Common myeloid progenitor, CD34-positive (primary cell): ENCODE results near the gene IKZF4.
A peak's percentile ranks its signal among the peaks of the same experiment; 100 is the strongest.

Experiments used
- CTCF ChIA-PET: fragments of 350-600 bp; sonication (Branson Sonifier 250); formaldehyde crosslinking; loops from one replicate; lab custom pipeline; 2021; ENCODE audit warnings: antibody characterized with exemption; lab: Charles Lee
- POLR2A ChIA-PET: fragments of 350-600 bp; sonication (Branson Sonifier 250); formaldehyde crosslinking; loops from one replicate; lab custom pipeline; 2021; ENCODE audit warnings: antibody characterized with exemption; lab: Charles Lee
- DNase-seq, 3 donors: peaks; one replicate each; pipeline versions ENCODE4 v3.0.0 to v3.0.0-alpha.2; 2013
- H3K27ac ChIP-seq, 2 experiments: 1 replicate in 1 of 2; 2 replicates in 1 of 2; pipeline ENCODE4 v1.7.0; 2013; ENCODE audit warnings: inconsistent platforms in 2 of 2, low read length in 2 of 2, mild to moderate bottlenecking in 2 of 2, low read depth in 1 of 2, moderate library complexity in 1 of 2; ENCODE audit not compliant: severe bottlenecking in 2 of 2, insufficient read depth in 1 of 2, poor library complexity in 1 of 2
- H3K27me3 ChIP-seq, 5 experiments: replicated peaks in 2 of 5; 1 replicate in 3 of 5; 2 replicates in 2 of 5; pipeline versions ENCODE4 v1.6.1 to v1.7.0; 2013; ENCODE audit warnings: low read length in 4 of 5, mild to moderate bottlenecking in 2 of 5, moderate library complexity in 2 of 5, inconsistent platforms in 1 of 5; ENCODE audit not compliant: insufficient read depth in 5 of 5, control insufficient read depth in 4 of 5
- H3K36me3 ChIP-seq, 4 experiments: 1 replicate in 2 of 4; 2 replicates in 2 of 4; pipeline versions ENCODE4 v1.6.1 to v1.7.0; 2013; ENCODE audit warnings: low read length in 3 of 4, control low read depth in 1 of 4, mild to moderate bottlenecking in 1 of 4; ENCODE audit not compliant: control insufficient read depth in 4 of 4, insufficient read depth in 4 of 4
- H3K4me1 ChIP-seq, 4 experiments: 1 replicate in 3 of 4; 2 replicates in 1 of 4; pipeline versions ENCODE4 v1.6.1 to v1.7.1; 2013; ENCODE audit warnings: low read length in 3 of 4, mild to moderate bottlenecking in 3 of 4, control low read depth in 1 of 4, inconsistent platforms in 1 of 4, moderate library complexity in 1 of 4; ENCODE audit not compliant: control insufficient read depth in 4 of 4, insufficient read depth in 4 of 4; ENCODE audit errors: control extremely low read depth in 1 of 4
- H3K4me3 ChIP-seq, 7 experiments: 1 replicate in 4 of 7; 2 replicates in 3 of 7; pipeline versions ENCODE4 v1.5.1 to v1.7.0; 2013; ENCODE audit warnings: mild to moderate bottlenecking in 7 of 7, low read length in 6 of 7, moderate library complexity in 6 of 7, inconsistent platforms in 2 of 7, low read depth in 2 of 7, control low read depth in 1 of 7; ENCODE audit not compliant: insufficient read depth in 4 of 7, control insufficient read depth in 1 of 7; ENCODE audit errors: extremely low read depth in 1 of 7
- H3K9me3 ChIP-seq, 5 experiments: 1 replicate in 4 of 5; 2 replicates in 1 of 5; pipeline versions ENCODE4 v1.6.1 to v1.7.1; 2013; ENCODE audit warnings: low read length in 4 of 5, mild to moderate bottlenecking in 2 of 5, inconsistent platforms in 1 of 5, low read depth in 1 of 5, moderate library complexity in 1 of 5; ENCODE audit not compliant: control insufficient read depth in 4 of 5, insufficient read depth in 2 of 5; ENCODE audit errors: control extremely low read depth in 1 of 5
- WGBS: methylation state at CpG from one replicate; pipeline ENCODE4 v1.1.5; 2013; ENCODE audit not compliant: insufficient coverage; 5-methylcytosine and 5-hydroxymethylcytosine counted together

Gene IKZF4

GRCh38 chr12:56004211-56004610, 16.6 kb upstream of the IKZF4 start:
- Histone ChIP-seq H3K36me3 (peaks cover 7 to 27% (median 14%) of the 10 kb centered on the region in 4 experiments), H3K9me3 (no peaks in the 10 kb centered on the region), H3K4me3 (no peak overlapping the region), H3K27ac (no peak overlapping the region), H3K27me3 (no peaks in the 10 kb centered on the region), H3K4me1 (peaks cover 5 to 27% (median 15%) of the 10 kb centered on the region in 4 experiments)
- ChIA-PET POLR2A (no interaction called here), CTCF (interaction anchor here (1.0 to 16.0 kb wide), 2 partner anchors 19 to 198 kb away, joined by 3 to 290 read pairs; partner anchors contain the start of gene IKZF4)
- 91% methylated on average over 8 of the region's 10 CpGs for WGBS
- no peak for DNase-seq

GRCh38 chr12:56007564-56008559, 13.0 kb upstream of the IKZF4 start:
- no peaks in the 10 kb centered on the region for H3K9me3 ChIP-seq
- no peaks in the 10 kb centered on the region for H3K27me3 ChIP-seq
- peak in 2 of 3 donors; percentile 33 to 42 for DNase-seq
- peaks cover 5 to 27% (median 15%) of the 10 kb centered on the region in 4 experiments for H3K4me1 ChIP-seq
- peaks cover 3 to 17% (median 9%) of the 10 kb centered on the region in 4 experiments for H3K36me3 ChIP-seq
- peak overlapping the region; percentile 55 to 88 (median 73) for H3K4me3 ChIP-seq
- WGBS = under 1% methylated on average over 22 of the region's 44 CpGs
- H3K27ac ChIP-seq = peak overlapping the region in 1 of 2 experiments; percentile 67
- POLR2A ChIA-PET = interaction anchor here (0.6 kb wide), 1 partner anchor 42 kb away, joined by 3 read pairs; no protein-coding TSS in a partner anchor
- CTCF ChIA-PET = interaction anchor here (0.6 to 2.7 kb wide), 7 partner anchors 8 to 33 kb away, joined by 3 to 15 read pairs (median 6); partner anchors contain the start of gene SUOX

GRCh38 chr12:56010111-56010570, 10.7 kb upstream of the IKZF4 start:
- no peak overlapping the region for H3K27ac ChIP-seq
- no peaks in the 10 kb centered on the region for H3K27me3 ChIP-seq
- CTCF ChIA-PET = interaction anchor here (1.3 to 5.8 kb wide), 5 partner anchors 13 to 37 kb away, joined by 3 to 45 read pairs (median 12); partner anchors contain the start of gene SUOX
- POLR2A ChIA-PET = no interaction called here
- no peaks in the 10 kb centered on the region for H3K9me3 ChIP-seq
- H3K36me3 ChIP-seq = no peaks in the 10 kb centered on the region
- DNase-seq = no peak
- H3K4me3 ChIP-seq = no peak overlapping the region
- H3K4me1 ChIP-seq = peaks cover 5 to 22% (median 15%) of the 10 kb centered on the region in 4 experiments
- 81% methylated on average over 2 of the region's 2 CpGs for WGBS

- no peaks in the 10 kb centered on the region for H3K27me3 ChIP-seq
- CTCF ChIA-PET = interaction anchor here (1.3 to 5.8 kb wide), 4 partner anchors 14 to 48 kb away, joined by 3 to 45 read pairs (median 16); partner anchors contain the start of gene SUOX
- H3K27ac ChIP-seq = no peak overlapping the region
- no CpG with 5 or more reads among the region's 2 CpGs for whole genome bisulfite sequencing
- peaks cover 5 to 11% (median 9%) of the 10 kb centered on the region in 4 experiments for H3K4me1 ChIP-seq
- no peaks in the 10 kb centered on the region for H3K9me3 ChIP-seq
- no peak for DNase-seq
- no peaks in the 10 kb centered on the region for H3K36me3 ChIP-seq
- H3K4me3 ChIP-seq = no peak overlapping the region
- POLR2A ChIA-PET = interaction anchor here (0.6 kb wide), 1 partner anchor 29 kb away, joined by 8 read pairs; no protein-coding TSS in a partner anchor
Measured at GRCh38 chr12:56011509-56012090, 9.2 kb upstream of the IKZF4 start.

GRCh38 chr12:56013482-56013881, 7.4 kb upstream of the IKZF4 start:
- peaks cover 0 to 5% (median under 1%) of the 10 kb centered on the region in 4 experiments for H3K36me3 ChIP-seq
- DNase-seq = no peak
- CTCF ChIA-PET = interaction anchor here (1.0 to 5.8 kb wide), 7 partner anchors 8 to 275 kb away, joined by 3 to 45 read pairs (median 4); partner anchors contain the start of gene SUOX
- POLR2A ChIA-PET = no interaction called here
- no peak overlapping the region for H3K27ac ChIP-seq
- 93% methylated on average over 3 of the region's 5 CpGs for WGBS
- H3K4me1 ChIP-seq = peaks cover 0 to under 1% (median 0%) of the 10 kb centered on the region in 4 experiments
- no peak overlapping the region for H3K4me3 ChIP-seq
- no peaks in the 10 kb centered on the region for H3K27me3 ChIP-seq
- no peaks in the 10 kb centered on the region for H3K9me3 ChIP-seq

- no peak for DNase-seq
- Histone ChIP-seq H3K4me1 (no peaks in the 10 kb centered on the region), H3K4me3 (no peak overlapping the region), H3K9me3 (no peaks in the 10 kb centered on the region), H3K27me3 (no peaks in the 10 kb centered on the region), H3K27ac (no peak overlapping the region), H3K36me3 (peaks cover 0 to 5% (median under 1%) of the 10 kb centered on the region in 4 experiments)
- ChIA-PET POLR2A (no interaction called here), CTCF (interaction anchor here (1.2 to 5.8 kb wide), 4 partner anchors 8 to 17 kb away, joined by 4 to 45 read pairs (median 10); partner anchors contain the start of gene SUOX)
- 60% methylated on average over 2 of the region's 2 CpGs for WGBS
Measured at GRCh38 chr12:56014205-56014604, 6.6 kb upstream of the IKZF4 start.
